ENCODE data around the gene NCAPG2.

Gene NCAPG2

GRCh38 chr7:158733775-158734494 is 29.3 kb upstream of the NCAPG2 start:
- no peak for DNase-seq

- DNase-seq = no peak
These were observed 28.6 kb upstream of the NCAPG2 start for GRCh38 chr7:158733220-158733519.

GRCh38 chr7:158732494-158733219 is 28.1 kb upstream of the NCAPG2 start:
- DNase-seq = no peak

- no peak for DNase-seq
These were observed 27.2 kb upstream of the NCAPG2 start for GRCh38 chr7:158731761-158732160.

GRCh38 chr7:158730383-158731346 is 26.1 kb upstream of the NCAPG2 start:
- DNase-seq = no peak

- no peak for DNase-seq
These were observed 25.2 kb upstream of the NCAPG2 start for GRCh38 chr7:158729646-158730382.

GRCh38 chr7:158728911-158729645 is 24.5 kb upstream of the NCAPG2 start:
- peak; percentile 31 for DNase-seq

GRCh38 chr7:158727690-158728089 is 23.1 kb upstream of the NCAPG2 start:
- no peak for DNase-seq

- no peak for DNase-seq
These were observed 21.7 kb upstream of the NCAPG2 start for GRCh38 chr7:158726277-158726807.

- no peak for DNase-seq
These were observed 20.8 kb upstream of the NCAPG2 start for GRCh38 chr7:158725506-158725800.

- no peak for DNase-seq
These were observed 20.3 kb upstream of the NCAPG2 start for GRCh38 chr7:158724658-158725505.

- DNase-seq = no peak
These were observed 19.2 kb upstream of the NCAPG2 start for GRCh38 chr7:158723714-158724385.

GRCh38 chr7:158723266-158723665 is 18.7 kb upstream of the NCAPG2 start:
- no peak for DNase-seq

- DNase-seq = no peak
These were observed 18.1 kb upstream of the NCAPG2 start for GRCh38 chr7:158722574-158723237.

- DNase-seq = no peak
These were observed 15.5 kb upstream of the NCAPG2 start for GRCh38 chr7:158720112-158720511.

- DNase-seq = no peak
These were observed 12.2 kb upstream of the NCAPG2 start for GRCh38 chr7:158716802-158717201.

- DNase-seq = no peak
These were observed 6.1 kb upstream of the NCAPG2 start for GRCh38 chr7:158710651-158711102.

- DNase-seq = no peak
These were observed 3.0 kb upstream of the NCAPG2 start for GRCh38 chr7:158707610-158708009.

- no peak for DNase-seq
These were observed 2.3 kb upstream of the NCAPG2 start for GRCh38 chr7:158706710-158707590.
